Lung (tissue), 12 donors: ENCODE results near the gene NEU2. TPM values are rescaled to one million over a fixed set of nuclear protein-coding genes. Genes with fewer than 3 reads are reported as not detected.

Source experiments
- ATAC-seq: fragments of 200-7000 bp; cut with Tn5 transposase; one replicate; pipeline ENCODE4 v1.9.1; 2020; ENCODE audit warnings: moderate number of reproducible peaks; ENCODE audit not compliant: insufficient read depth, low FRiP score
- DNase-seq, 3 donors: peaks; one replicate each; pipeline ENCODE4 v3.0.0-alpha.2; 2013 to 2017
- H3K27ac ChIP-seq, 2 donors: one replicate each; pipeline ENCODE4 v1.5.1; 2013; ENCODE audit warnings: mild to moderate bottlenecking in 2 of 2, moderate library complexity in 2 of 2, control low read depth in 1 of 2, inconsistent platforms in 1 of 2, low read depth in 1 of 2, low read length in 1 of 2
- H3K27me3 ChIP-seq, 3 donors: one replicate each; pipeline ENCODE4 v1.5.1; 2013; ENCODE audit warnings: low read length in 2 of 3; ENCODE audit not compliant: control insufficient read depth in 3 of 3, insufficient read depth in 3 of 3
- H3K36me3 ChIP-seq, 4 donors: one replicate each; pipeline ENCODE4 v1.5.1; 2013; ENCODE audit warnings: low read length in 4 of 4, mild to moderate bottlenecking in 1 of 4, moderate library complexity in 1 of 4; ENCODE audit not compliant: control insufficient read depth in 4 of 4, insufficient read depth in 4 of 4
- H3K4me1 ChIP-seq, 5 donors: one replicate each; pipeline ENCODE4 v1.5.1; 2013; ENCODE audit warnings: low read length in 5 of 5, mild to moderate bottlenecking in 2 of 5, moderate library complexity in 1 of 5; ENCODE audit not compliant: control insufficient read depth in 5 of 5, insufficient read depth in 5 of 5
- H3K4me3 ChIP-seq: one replicate; pipeline ENCODE4 v1.5.1; 2013; ENCODE audit warnings: mild to moderate bottlenecking, control low read depth, moderate library complexity
- H3K9ac ChIP-seq, 2 donors: one replicate each; pipeline ENCODE4 v1.5.1; 2013; ENCODE audit warnings: low read length in 2 of 2, control low read depth in 1 of 2; ENCODE audit not compliant: insufficient read depth in 1 of 2
- H3K9me3 ChIP-seq, 4 donors: one replicate each; pipeline ENCODE4 v1.5.1; 2013; ENCODE audit warnings: low read length in 3 of 4, mild to moderate bottlenecking in 1 of 4, moderate library complexity in 1 of 4; ENCODE audit not compliant: control insufficient read depth in 4 of 4, insufficient read depth in 3 of 4
- WGBS, 2 donors: extraction: QIAGEN DNeasy Blood & Tissue Kit; methylation state at CpG; one replicate each; pipeline ENCODE4 v1.1.7; 2013; 5-methylcytosine and 5-hydroxymethylcytosine counted together
- polyA plus RNA-seq, 2 donors: library from polyadenylated mRNA; stranded (reverse); fragments of 200-250 nt; gene quantifications; one replicate each; pipeline ENCODE4 v1.2.1, GENCODE V29; 2013
- total RNA-seq, 2 donors: library from RNA; depleted of rRNA in 1 of 2; stranded (reverse); fragments of >200 nt in 1 of 2; gene quantifications; one replicate each; pipeline ENCODE4 v1.2.1, GENCODE V29; 2014 to 2021
- TF ChIP-seq, protein P1 (sequence below): IDR thresholded peaks from 2 replicates; pipeline ENCODE4 v1.5.1; 2012; ENCODE audit warnings: mild to moderate bottlenecking; ENCODE audit errors: control extremely low read depth, extremely low read depth
- donor health status: control.
- donor health status: control.
- donor health status: Bipolar disorder and iron deficiency.
- donor health status: healthy.
- donor health status: DM: yes; HTN: yes; CAD: no.

Gene NEU2
- total and polyA plus RNA-seq, 4 donors, result not detected

GRCh38 chr2:233083782-233084181 is 51.3 kb downstream of the NEU2 start:
- no peak for ATAC-seq
- Histone ChIP-seq H3K27ac (peak overlapping the region; percentile 72 to 91), H3K36me3 (no peaks in the 10 kb centered on the region), H3K4me1 (peaks cover 0 to 16% (median 0%) of the 10 kb centered on the region in 5 donors), H3K27me3 (no peaks in the 10 kb centered on the region), H3K9ac (no peak overlapping the region), H3K4me3 (no peak overlapping the region), H3K9me3 (no peaks in the 10 kb centered on the region)
- DNase-seq, result no peak
- TF ChIP-seq, protein P1, sequence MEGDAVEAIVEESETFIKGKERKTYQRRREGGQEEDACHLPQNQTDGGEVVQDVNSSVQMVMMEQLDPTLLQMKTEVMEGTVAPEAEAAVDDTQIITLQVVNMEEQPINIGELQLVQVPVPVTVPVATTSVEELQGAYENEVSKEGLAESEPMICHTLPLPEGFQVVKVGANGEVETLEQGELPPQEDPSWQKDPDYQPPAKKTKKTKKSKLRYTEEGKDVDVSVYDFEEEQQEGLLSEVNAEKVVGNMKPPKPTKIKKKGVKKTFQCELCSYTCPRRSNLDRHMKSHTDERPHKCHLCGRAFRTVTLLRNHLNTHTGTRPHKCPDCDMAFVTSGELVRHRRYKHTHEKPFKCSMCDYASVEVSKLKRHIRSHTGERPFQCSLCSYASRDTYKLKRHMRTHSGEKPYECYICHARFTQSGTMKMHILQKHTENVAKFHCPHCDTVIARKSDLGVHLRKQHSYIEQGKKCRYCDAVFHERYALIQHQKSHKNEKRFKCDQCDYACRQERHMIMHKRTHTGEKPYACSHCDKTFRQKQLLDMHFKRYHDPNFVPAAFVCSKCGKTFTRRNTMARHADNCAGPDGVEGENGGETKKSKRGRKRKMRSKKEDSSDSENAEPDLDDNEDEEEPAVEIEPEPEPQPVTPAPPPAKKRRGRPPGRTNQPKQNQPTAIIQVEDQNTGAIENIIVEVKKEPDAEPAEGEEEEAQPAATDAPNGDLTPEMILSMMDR, result no peak
- WGBS, 2 donors, result 61 to 73% methylated on average over 8 of the region's 8 CpGs

DNA sequence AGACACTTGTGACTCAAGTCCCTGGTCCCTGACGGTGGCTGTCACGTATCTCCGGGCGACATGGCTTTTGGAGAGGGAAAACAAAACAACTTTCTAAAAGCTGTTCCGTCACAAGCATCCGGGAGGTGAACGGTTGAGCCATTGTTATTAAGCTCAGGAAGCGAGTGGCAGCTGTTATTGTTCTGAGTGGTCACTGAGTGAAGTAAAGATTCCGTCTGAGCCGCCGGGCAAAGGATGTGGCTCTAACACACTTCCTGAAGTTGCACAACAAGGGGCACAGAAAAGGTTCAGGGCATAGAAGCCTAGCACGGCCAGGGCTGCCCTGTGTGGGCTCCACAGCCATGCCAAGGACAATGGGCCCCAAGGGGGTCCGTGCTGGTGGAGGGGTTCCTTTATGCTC is 52.0 kb downstream of the NEU2 start:
- 9 to 35% methylated on average over 13 of the region's 13 CpGs for WGBS, 2 donors
- peak; percentile 33 to 75 (median 62) for DNase-seq

More for the DNA sequence above, 52.0 kb downstream of the NEU2 start:
- Histone ChIP-seq H3K4me1 (peaks cover 0 to 13% (median 0%) of the 10 kb centered on the region in 5 donors), H3K9ac (no peak overlapping the region), H3K9me3 (no peaks in the 10 kb centered on the region), H3K27ac (peak overlapping the region; percentile 68 to 72), H3K4me3 (no peak overlapping the region), H3K27me3 (no peaks in the 10 kb centered on the region), H3K36me3 (no peaks in the 10 kb centered on the region)
- peak; percentile 50 for ATAC-seq
- TF ChIP-seq, protein P1, result no peak

Other genes with a start within 250 kb of the NEU2 start
- gene SNORC, start 162.4 kb upstream of the NEU2 start, total RNA-seq, result 1 to 10 TPM in 1 of 2 donors, under 1 TPM in 1; 0.97 to 2.1 TPM
- gene SNORC, start 162.4 kb upstream of the NEU2 start, polyA plus RNA-seq, result 1 to 10 TPM in 1 of 2 donors, under 1 TPM in 1; 0.63 to 1.6 TPM
- 1 to 10 TPM; 1.9 to 2.4 TPM for gene NGEF, start 19.4 kb upstream of the NEU2 start, total RNA-seq
- 1 to 10 TPM in 1 of 2 donors, under 1 TPM in 1; 0.35 to 1.0 TPM for gene NGEF, start 19.4 kb upstream of the NEU2 start, polyA plus RNA-seq
- gene INPP5D, start 27.7 kb downstream of the NEU2 start, total RNA-seq, result 10 to 100 TPM; 24.9 to 26.1 TPM
- gene INPP5D, start 27.7 kb downstream of the NEU2 start, polyA plus RNA-seq, result 10 to 100 TPM in 1 of 2 donors, 1 to 10 TPM in 1; 7.6 to 25.8 TPM
- 10 to 100 TPM; 25.8 to 37.0 TPM for gene ATG16L1, start 219.0 kb downstream of the NEU2 start, total RNA-seq
- 10 to 100 TPM; 10.9 to 14.8 TPM for gene ATG16L1, start 219.0 kb downstream of the NEU2 start, polyA plus RNA-seq